Measurements from ENCODE around the gene TUBB1. TPM values are rescaled to one million over a fixed set of nuclear protein-coding genes. Genes with fewer than 3 reads are reported as not detected.

Gene TUBB1
- total and polyA plus RNA-seq, 2 of the 13 experiments (the other 11 are each of a cell fraction or from before 2014, with no cell fraction given), result 0.11 to 57.6 TPM

- TF ChIP-seq ZNF136 (CRISPR knock-in tag; IDR thresholded peaks at IDR 0.05; ENCODE audit: low read depth), result peak; percentile 10; the same call in 1 of the 2 replicates
- peak; percentile 52 for TF ChIP-seq NRL (CRISPR knock-in tag; IDR thresholded peaks at IDR 0.05; ENCODE audit: borderline replicate concordance)
- TF ChIP-seq KMT2A (CRISPR knock-in tag; IDR thresholded peaks at IDR 0.05), result 0 out of 2 replicates have a peak, but pooled peaks have one; percentile 1
- 0 out of 2 replicates have a peak, but pooled peaks have one; percentile 44 for TF ChIP-seq PHF20 (CRISPR knock-in tag; IDR thresholded peaks at IDR 0.05)
- peak; percentile 66; the same call in 1 of the 2 replicates for TF ChIP-seq ZNF572 (CRISPR knock-in tag; IDR thresholded peaks at IDR 0.05)
- TF ChIP-seq NAIF1 (CRISPR knock-in tag; IDR thresholded peaks at IDR 0.05; ENCODE audit: borderline replicate concordance), result no peak
- no peak for TF ChIP-seq ZNF720 (CRISPR knock-in tag; IDR thresholded peaks at IDR 0.05)
- TF ChIP-seq ZNF546 (CRISPR knock-in tag; conservative IDR thresholded peaks at IDR 0.05), result peak; percentile 97
- no peak for TF ChIP-seq IRF1 (CRISPR knock-in tag; IDR thresholded peaks at IDR 0.05; ENCODE audit: low read depth)
- TF ChIP-seq FOXM1 (CRISPR knock-in tag; IDR thresholded peaks at IDR 0.05), result no peak
- peak; percentile 41; the same call in 1 of the 2 replicates for TF ChIP-seq RBFOX2 (IDR thresholded peaks at IDR 0.05; ENCODE audit: low read depth, low read length)
- TF ChIP-seq ZNF782 (CRISPR knock-in tag; IDR thresholded peaks at IDR 0.05; ENCODE audit: borderline replicate concordance), result no peak
- no peak for TF ChIP-seq TRIM24 (CRISPR knock-in tag; IDR thresholded peaks at IDR 0.05)
- 0 out of 2 replicates have a peak, but pooled peaks have one; percentile 9 for TF ChIP-seq ZNF292 (CRISPR knock-in tag; IDR thresholded peaks at IDR 0.05; ENCODE audit: borderline replicate concordance, low read depth)
- TF ChIP-seq NFE2L1 (CRISPR knock-in tag; IDR thresholded peaks at IDR 0.05; ENCODE audit: borderline replicate concordance), result no peak
- TF ChIP-seq PRPF4 (IDR thresholded peaks at IDR 0.05; ENCODE audit: low read depth, low read length, poor library complexity, severe bottlenecking), result peak; percentile 30
- TF ChIP-seq ZNF883 (CRISPR knock-in tag; IDR thresholded peaks at IDR 0.05; ENCODE audit: not compliant biosample characterization), result peak; percentile 5
- no peak for TF ChIP-seq MTA3 (CRISPR knock-in tag; IDR thresholded peaks at IDR 0.05)
- TF ChIP-seq ZNF556 (CRISPR knock-in tag; IDR thresholded peaks at IDR 0.05; ENCODE audit: borderline replicate concordance), result no peak
- TF ChIP-seq HNF1B (CRISPR knock-in tag; IDR thresholded peaks at IDR 0.05), result 0 out of 2 replicates have a peak, but pooled peaks have one; percentile 8
- no peak for TF ChIP-seq ZBTB7B (CRISPR knock-in tag; IDR thresholded peaks at IDR 0.05)
Measured at GRCh38 chr20:59013031-59013951, 5.9 kb upstream of the TUBB1 start (continued).
